Osteoblast (primary cell): ENCODE measurements around the gene TFIP11. TPM values are rescaled to one million over a fixed set of nuclear protein-coding genes. Genes with fewer than 3 reads are reported as not detected.

Source experiments
- DNase-seq: peaks from one replicate; pipeline ENCODE4 v3.0.0; 2011; ENCODE audit warnings: low spot score, mixed read lengths; ENCODE audit not compliant: insufficient read length; ENCODE audit errors: missing footprints
- H2AFZ ChIP-seq: 2 replicates; pipeline ENCODE4 v1.6.0; 2011; ENCODE audit warnings: mild to moderate bottlenecking, low read length
- H3K27ac ChIP-seq: 2 replicates; pipeline ENCODE4 v1.5.1; 2011; ENCODE audit warnings: mild to moderate bottlenecking, low read depth, low read length, moderate library complexity
- H3K27me3 ChIP-seq: 2 replicates; pipeline ENCODE4 v1.6.0; 2012; ENCODE audit warnings: mild to moderate bottlenecking, control low read depth, inconsistent platforms, low read length, moderate library complexity; ENCODE audit not compliant: insufficient read depth
- H3K36me3 ChIP-seq: 2 replicates; pipeline ENCODE4 v1.5.1; 2011; ENCODE audit warnings: mild to moderate bottlenecking, low read length, control low read depth, moderate library complexity; ENCODE audit not compliant: insufficient read depth
- H3K4me1 ChIP-seq: 2 replicates; pipeline ENCODE4 v1.5.1; 2011; ENCODE audit warnings: mild to moderate bottlenecking, low read length, control low read depth, moderate library complexity; ENCODE audit not compliant: insufficient read depth
- H3K4me2 ChIP-seq: 2 replicates; pipeline ENCODE4 v1.6.0; 2011; ENCODE audit warnings: mild to moderate bottlenecking, low read length; ENCODE audit not compliant: insufficient read depth
- H3K4me3 ChIP-seq: fragments of 200-600 bp; sonication (generic); 3 replicates; pipeline ENCODE4 v1.5.1; 2012; ENCODE audit warnings: mild to moderate bottlenecking, low read length, inconsistent platforms; ENCODE audit not compliant: insufficient read depth
- H3K79me2 ChIP-seq: 2 replicates; pipeline ENCODE4 v1.6.0; 2012; ENCODE audit warnings: mild to moderate bottlenecking, low read length, control low read depth, inconsistent platforms; ENCODE audit not compliant: insufficient read depth
- H3K9me3 ChIP-seq: 2 replicates; pipeline ENCODE4 v1.5.1; 2011; ENCODE audit warnings: low read depth, low read length, control low read depth
- H4K20me1 ChIP-seq: 2 replicates; pipeline ENCODE4 v1.6.0; 2012; ENCODE audit warnings: mild to moderate bottlenecking, low read length, control low read depth; ENCODE audit not compliant: insufficient read depth
- total RNA-seq: library from RNA; depleted of rRNA; stranded (reverse); fragments of >200 nt; gene quantifications from 2 replicates; pipeline ENCODE4 v1.2.3, GENCODE V29; 2012
- TF ChIP-seq, protein P1 (sequence below): IDR thresholded peaks from 2 replicates; pipeline ENCODE4 v1.5.1; 2011; ENCODE audit warnings: mild to moderate bottlenecking, low read depth, low read length, moderate library complexity; ENCODE audit errors: extremely low read depth

TFIP11 gene
- total RNA-seq, result 34.7 and 41.0 TPM in 2 replicates

DNA sequence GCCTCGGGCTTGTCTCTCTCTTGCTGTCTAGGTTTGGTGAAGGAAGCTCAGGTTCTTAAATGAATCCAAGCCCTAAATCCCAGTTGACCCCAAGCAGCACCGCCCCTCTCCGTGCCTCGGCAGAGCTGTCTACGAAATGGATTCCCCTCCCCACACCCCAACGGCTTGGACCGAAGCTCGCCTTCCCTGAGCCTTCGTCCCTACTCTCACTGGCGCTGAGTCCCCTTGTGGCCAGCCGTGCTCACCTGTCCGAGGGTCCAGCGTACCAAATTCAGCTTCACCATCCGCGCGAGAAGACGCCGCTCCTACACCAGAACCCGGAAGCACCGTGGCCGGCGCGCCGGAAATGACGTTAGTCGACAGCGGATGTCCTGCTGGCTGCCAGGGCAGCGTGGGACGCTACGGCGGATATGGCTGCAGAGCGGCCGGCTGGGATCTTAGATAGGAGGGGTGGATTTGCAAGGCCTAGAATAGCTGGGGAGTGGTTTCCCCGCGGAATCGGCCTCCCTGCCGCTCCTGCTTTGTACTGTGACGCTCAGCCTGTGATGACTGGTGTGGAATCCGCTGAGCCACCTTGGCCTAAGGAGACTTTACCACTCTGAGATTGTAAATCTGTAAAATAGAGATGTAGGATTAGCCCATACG, at the start of gene TFIP11:
TFIP11 (minus strand) TSS at position 325 of the 645 bp plus-strand sequence. CDS start 2,201 bp downstream, outside the sequence.
- peaks cover 43% of the 10 kb centered on the region for H3K79me2 ChIP-seq
- no peaks in the 10 kb centered on the region for H3K27me3 ChIP-seq
- peaks cover 30% of the 10 kb centered on the region for H3K36me3 ChIP-seq
- peak; percentile 96 for DNase-seq
- TF ChIP-seq, protein P1, sequence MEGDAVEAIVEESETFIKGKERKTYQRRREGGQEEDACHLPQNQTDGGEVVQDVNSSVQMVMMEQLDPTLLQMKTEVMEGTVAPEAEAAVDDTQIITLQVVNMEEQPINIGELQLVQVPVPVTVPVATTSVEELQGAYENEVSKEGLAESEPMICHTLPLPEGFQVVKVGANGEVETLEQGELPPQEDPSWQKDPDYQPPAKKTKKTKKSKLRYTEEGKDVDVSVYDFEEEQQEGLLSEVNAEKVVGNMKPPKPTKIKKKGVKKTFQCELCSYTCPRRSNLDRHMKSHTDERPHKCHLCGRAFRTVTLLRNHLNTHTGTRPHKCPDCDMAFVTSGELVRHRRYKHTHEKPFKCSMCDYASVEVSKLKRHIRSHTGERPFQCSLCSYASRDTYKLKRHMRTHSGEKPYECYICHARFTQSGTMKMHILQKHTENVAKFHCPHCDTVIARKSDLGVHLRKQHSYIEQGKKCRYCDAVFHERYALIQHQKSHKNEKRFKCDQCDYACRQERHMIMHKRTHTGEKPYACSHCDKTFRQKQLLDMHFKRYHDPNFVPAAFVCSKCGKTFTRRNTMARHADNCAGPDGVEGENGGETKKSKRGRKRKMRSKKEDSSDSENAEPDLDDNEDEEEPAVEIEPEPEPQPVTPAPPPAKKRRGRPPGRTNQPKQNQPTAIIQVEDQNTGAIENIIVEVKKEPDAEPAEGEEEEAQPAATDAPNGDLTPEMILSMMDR, result no peak
- H3K9me3 ChIP-seq, result no peaks in the 10 kb centered on the region
- H4K20me1 ChIP-seq, result no peaks in the 10 kb centered on the region
- H3K4me3 ChIP-seq, result peak within 1 kb of the TSS; percentile 92
- H2AFZ ChIP-seq, result peak within 1 kb of the TSS; percentile 92
- H3K4me2 ChIP-seq, result peak within 1 kb of the TSS; percentile 88
- H3K27ac ChIP-seq, result peak within 1 kb of the TSS; percentile 86
- H3K4me1 ChIP-seq, result peaks cover 24% of the 10 kb centered on the region

DNA sequence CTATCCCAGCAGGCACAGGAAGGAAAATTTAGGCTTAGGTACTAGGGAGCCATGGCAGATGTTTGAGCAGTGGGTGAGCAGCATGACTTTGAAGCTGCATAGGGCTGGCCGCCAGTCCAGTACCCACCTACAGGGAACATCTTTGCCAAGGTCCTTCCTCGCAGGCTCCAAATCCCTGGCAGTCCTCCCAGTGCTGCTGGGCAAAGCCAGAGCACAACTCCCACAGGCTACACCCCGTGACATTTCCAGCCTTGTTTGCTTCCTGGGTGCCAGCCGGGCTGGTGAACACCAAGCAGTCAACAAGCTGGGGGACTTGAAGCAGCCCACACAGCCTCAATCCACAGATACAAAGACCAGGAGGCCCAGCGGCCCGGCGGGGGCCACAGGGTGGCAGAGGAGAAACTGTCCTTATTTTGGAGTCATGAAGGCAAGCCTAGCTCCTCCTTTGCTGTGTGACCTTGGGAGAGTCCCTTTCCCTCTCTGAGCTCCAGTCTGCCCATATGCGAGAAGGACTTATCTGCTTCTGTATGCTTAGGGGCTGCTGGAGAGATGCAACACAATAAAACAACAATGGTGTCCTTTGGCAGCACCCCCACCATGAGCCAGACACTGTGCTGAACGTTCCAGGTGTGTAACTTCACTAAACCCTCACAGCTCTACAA, 49.6 kb upstream of the TFIP11 start:
- Histone ChIP-seq H3K27me3 (no peaks in the 10 kb centered on the region), H4K20me1 (peaks cover 43% of the 10 kb centered on the region), H3K79me2 (peaks cover 89% of the 10 kb centered on the region), H3K4me1 (peaks cover 13% of the 10 kb centered on the region), H2AFZ (no peak overlapping the region), H3K27ac (no peak overlapping the region), H3K4me3 (no peak overlapping the region), H3K9me3 (no peaks in the 10 kb centered on the region), H3K4me2 (no peak overlapping the region), H3K36me3 (peaks cover 17% of the 10 kb centered on the region)
- TF ChIP-seq, protein P1, result no peak
- no peak for DNase-seq

DNA sequence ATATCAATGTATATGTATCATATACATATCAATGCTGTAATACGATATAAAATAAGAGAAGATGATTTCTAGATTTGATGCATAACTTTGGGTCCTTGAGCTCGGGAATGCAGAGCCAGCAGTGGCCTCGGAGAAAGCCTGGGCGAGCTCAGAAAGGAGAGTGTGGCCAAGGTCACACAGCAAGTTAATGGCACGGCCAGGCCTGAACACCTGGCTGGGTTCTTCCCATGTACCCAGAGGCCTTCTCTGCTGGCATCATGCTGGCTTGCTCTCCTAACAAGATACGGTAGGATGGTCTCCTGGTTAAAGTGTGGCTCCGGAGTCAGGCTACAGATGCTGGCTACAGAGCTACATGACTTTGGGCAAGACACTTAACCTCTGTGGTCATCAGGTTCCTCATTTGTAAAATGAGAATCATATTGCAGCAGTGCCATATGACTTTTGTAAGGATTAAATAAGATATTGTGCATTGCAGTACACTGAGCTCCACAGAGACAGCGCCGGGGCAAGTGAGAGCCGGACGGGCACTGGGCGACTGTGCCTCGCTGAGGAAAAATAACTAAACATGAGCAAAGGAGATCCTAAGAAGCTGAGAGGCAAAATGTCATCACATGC, 47.8 kb upstream of the TFIP11 start:
- H3K36me3 ChIP-seq, result peaks cover 11% of the 10 kb centered on the region
- H3K79me2 ChIP-seq, result peaks cover 91% of the 10 kb centered on the region
- DNase-seq, result no peak
- no peak overlapping the region for H3K27ac ChIP-seq
- peaks cover 30% of the 10 kb centered on the region for H4K20me1 ChIP-seq
- H3K4me2 ChIP-seq, result no peak overlapping the region
- no peak overlapping the region for H3K4me3 ChIP-seq
- no peaks in the 10 kb centered on the region for H3K27me3 ChIP-seq
- no peak overlapping the region for H2AFZ ChIP-seq
- peaks cover 13% of the 10 kb centered on the region for H3K4me1 ChIP-seq
- TF ChIP-seq, protein P1, result no peak
- H3K9me3 ChIP-seq, result no peaks in the 10 kb centered on the region
